ENCODE measurements around the gene SAMD3. TPM values are rescaled to one million over a fixed set of nuclear protein-coding genes. Genes with fewer than 3 reads are reported as not detected.

Gene SAMD3
- polyA plus RNA-seq, 1 of the 3 experiments (the other 2 are of a cell fraction): 16.0 TPM

DNA sequence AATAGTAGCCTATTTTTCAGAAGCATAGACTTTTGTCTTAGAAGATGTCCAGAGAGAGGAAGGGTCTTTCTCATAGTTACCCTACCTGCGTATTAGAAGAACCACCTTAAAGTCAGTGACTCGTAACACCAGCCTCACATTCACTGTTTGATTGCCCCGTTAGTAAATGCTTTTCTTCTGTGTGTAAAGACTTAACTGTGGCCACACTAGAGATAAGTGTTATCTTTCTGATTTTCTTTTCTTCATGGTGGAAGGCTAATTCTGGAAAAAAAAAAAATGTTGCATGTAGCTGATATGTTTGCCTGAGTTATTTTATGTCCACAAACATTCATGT lies 83.9 kb downstream of the SAMD3 start:
- WGBS (ENCODE audit: low lambda C conversion rate): 89% methylated on average over 3 of the region's 3 CpGs
- Histone ChIP-seq H3F3A (replicated peaks; ENCODE audit: insufficient read depth) (peaks cover 2% of the 10 kb centered on the region), H3K36me3 (replicated peaks in 1 of 2; ENCODE audit: control insufficient read depth in 1 of 2, insufficient read depth in 2 of 2, low read length in 1 of 2) (peaks cover 8 to 58% of the 10 kb centered on the region in 2 experiments), H3K9ac (no peak overlapping the region), H3K4me1 (ENCODE audit: control insufficient read depth in 1 of 2, insufficient read depth in 2 of 2, low read depth in 1 of 2, low read length in 1 of 2) (no peaks in the 10 kb centered on the region), H3K27ac (ENCODE audit: low read depth in 2 of 2, low read length in 1 of 2) (no peak overlapping the region), H3K79me2 (ENCODE audit: insufficient read depth) (no peaks in the 10 kb centered on the region), H3K9me3 (no peaks in the 10 kb centered on the region), H3K9me2 (no peaks in the 10 kb centered on the region), H3K4me3 (ENCODE audit: low read depth in 2 of 2, low read length in 1 of 2) (no peak overlapping the region), H3K27me3 (ENCODE audit: insufficient read depth) (no peaks in the 10 kb centered on the region), H3K4me2 (no peak overlapping the region), H4K20me1 (ENCODE audit: insufficient read depth) (no peaks in the 10 kb centered on the region), H2AFZ (ENCODE audit: low read depth) (no peak overlapping the region)
- TF ChIP-seq GATA2 (CRISPR knock-in tag; IDR thresholded peaks at IDR 0.05): no peak
- no peak for TF ChIP-seq NFIC (IDR thresholded peaks at IDR 0.05; ENCODE audit: borderline replicate concordance)
- TF ChIP-seq, protein P1, sequence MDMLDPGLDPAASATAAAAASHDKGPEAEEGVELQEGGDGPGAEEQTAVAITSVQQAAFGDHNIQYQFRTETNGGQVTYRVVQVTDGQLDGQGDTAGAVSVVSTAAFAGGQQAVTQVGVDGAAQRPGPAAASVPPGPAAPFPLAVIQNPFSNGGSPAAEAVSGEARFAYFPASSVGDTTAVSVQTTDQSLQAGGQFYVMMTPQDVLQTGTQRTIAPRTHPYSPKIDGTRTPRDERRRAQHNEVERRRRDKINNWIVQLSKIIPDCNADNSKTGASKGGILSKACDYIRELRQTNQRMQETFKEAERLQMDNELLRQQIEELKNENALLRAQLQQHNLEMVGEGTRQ (IDR thresholded peaks at IDR 0.05; ENCODE audit: borderline replicate concordance, low read depth, low read length): no peak
- TF ChIP-seq, protein P2, sequence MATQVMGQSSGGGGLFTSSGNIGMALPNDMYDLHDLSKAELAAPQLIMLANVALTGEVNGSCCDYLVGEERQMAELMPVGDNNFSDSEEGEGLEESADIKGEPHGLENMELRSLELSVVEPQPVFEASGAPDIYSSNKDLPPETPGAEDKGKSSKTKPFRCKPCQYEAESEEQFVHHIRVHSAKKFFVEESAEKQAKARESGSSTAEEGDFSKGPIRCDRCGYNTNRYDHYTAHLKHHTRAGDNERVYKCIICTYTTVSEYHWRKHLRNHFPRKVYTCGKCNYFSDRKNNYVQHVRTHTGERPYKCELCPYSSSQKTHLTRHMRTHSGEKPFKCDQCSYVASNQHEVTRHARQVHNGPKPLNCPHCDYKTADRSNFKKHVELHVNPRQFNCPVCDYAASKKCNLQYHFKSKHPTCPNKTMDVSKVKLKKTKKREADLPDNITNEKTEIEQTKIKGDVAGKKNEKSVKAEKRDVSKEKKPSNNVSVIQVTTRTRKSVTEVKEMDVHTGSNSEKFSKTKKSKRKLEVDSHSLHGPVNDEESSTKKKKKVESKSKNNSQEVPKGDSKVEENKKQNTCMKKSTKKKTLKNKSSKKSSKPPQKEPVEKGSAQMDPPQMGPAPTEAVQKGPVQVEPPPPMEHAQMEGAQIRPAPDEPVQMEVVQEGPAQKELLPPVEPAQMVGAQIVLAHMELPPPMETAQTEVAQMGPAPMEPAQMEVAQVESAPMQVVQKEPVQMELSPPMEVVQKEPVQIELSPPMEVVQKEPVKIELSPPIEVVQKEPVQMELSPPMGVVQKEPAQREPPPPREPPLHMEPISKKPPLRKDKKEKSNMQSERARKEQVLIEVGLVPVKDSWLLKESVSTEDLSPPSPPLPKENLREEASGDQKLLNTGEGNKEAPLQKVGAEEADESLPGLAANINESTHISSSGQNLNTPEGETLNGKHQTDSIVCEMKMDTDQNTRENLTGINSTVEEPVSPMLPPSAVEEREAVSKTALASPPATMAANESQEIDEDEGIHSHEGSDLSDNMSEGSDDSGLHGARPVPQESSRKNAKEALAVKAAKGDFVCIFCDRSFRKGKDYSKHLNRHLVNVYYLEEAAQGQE (IDR thresholded peaks at IDR 0.05; ENCODE audit: low read depth, low read length): no peak
- no peak for TF ChIP-seq SIN3A (IDR thresholded peaks at IDR 0.05; ENCODE audit: borderline replicate concordance, low read depth, low read length)
- TF ChIP-seq ELF1 (IDR thresholded peaks at IDR 0.05): no peak
- TF ChIP-seq FOXM1 (IDR thresholded peaks at IDR 0.05; ENCODE audit: low read depth): no peak
- TF ChIP-seq, protein P3, sequence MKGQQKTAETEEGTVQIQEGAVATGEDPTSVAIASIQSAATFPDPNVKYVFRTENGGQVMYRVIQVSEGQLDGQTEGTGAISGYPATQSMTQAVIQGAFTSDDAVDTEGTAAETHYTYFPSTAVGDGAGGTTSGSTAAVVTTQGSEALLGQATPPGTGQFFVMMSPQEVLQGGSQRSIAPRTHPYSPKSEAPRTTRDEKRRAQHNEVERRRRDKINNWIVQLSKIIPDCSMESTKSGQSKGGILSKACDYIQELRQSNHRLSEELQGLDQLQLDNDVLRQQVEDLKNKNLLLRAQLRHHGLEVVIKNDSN (IDR thresholded peaks at IDR 0.05; ENCODE audit: borderline replicate concordance, low read depth): no peak
- no peak for TF ChIP-seq MEF2A (IDR thresholded peaks at IDR 0.05; ENCODE audit: borderline replicate concordance, low read depth)
- TF ChIP-seq CHD2 (IDR thresholded peaks at IDR 0.05; ENCODE audit: low read length, partially characterized antibody): no peak
- no peak for TF ChIP-seq EP300 (IDR thresholded peaks at IDR 0.05; ENCODE audit: borderline replicate concordance in 1 of 2, low read depth in 1 of 2, low read length in 1 of 2)
- TF ChIP-seq, protein P4, sequence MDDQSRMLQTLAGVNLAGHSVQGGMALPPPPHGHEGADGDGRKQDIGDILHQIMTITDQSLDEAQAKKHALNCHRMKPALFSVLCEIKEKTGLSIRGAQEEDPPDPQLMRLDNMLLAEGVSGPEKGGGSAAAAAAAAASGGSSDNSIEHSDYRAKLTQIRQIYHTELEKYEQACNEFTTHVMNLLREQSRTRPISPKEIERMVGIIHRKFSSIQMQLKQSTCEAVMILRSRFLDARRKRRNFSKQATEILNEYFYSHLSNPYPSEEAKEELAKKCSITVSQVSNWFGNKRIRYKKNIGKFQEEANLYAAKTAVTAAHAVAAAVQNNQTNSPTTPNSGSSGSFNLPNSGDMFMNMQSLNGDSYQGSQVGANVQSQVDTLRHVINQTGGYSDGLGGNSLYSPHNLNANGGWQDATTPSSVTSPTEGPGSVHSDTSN (IDR thresholded peaks at IDR 0.05): no peak
- no peak for TF ChIP-seq MXI1 (IDR thresholded peaks at IDR 0.05; ENCODE audit: low read depth, low read length)
- TF ChIP-seq TAF1 (IDR thresholded peaks at IDR 0.05; ENCODE audit: borderline replicate concordance, low read depth, low read length): no peak
- TF ChIP-seq RFX5 (IDR thresholded peaks at IDR 0.05; ENCODE audit: low read length): no peak
- TF ChIP-seq SMC3 (IDR thresholded peaks at IDR 0.05; ENCODE audit: low read depth, low read length): no peak
- TF ChIP-seq JUND (IDR thresholded peaks at IDR 0.05): no peak
- no peak for TF ChIP-seq GABPA (IDR thresholded peaks at IDR 0.05; ENCODE audit: low read depth)
- no peak for DNase-seq
- ChIA-PET POLR2A (no interaction called here), CTCF (no interaction called here)
